Stimulated activated naive CD4-positive, alpha-beta T cell (primary cell): ENCODE measurements around the gene ATP12A.

Experiments
- DNase-seq, 6 experiments: peaks; one replicate each; lab custom pipeline; 2025; lab: John Stamatoyannopoulos, UW

ATP12A gene

GRCh38 chr13:24688111-24688510, 7.9 kb downstream of the ATP12A start:
- DNase-seq: no peak

GRCh38 chr13:24688950-24689349, 8.7 kb downstream of the ATP12A start:
- DNase-seq: no peak

GRCh38 chr13:24691381-24691780, 11.2 kb downstream of the ATP12A start:
- DNase-seq: no peak

GRCh38 chr13:24692561-24692960, 12.4 kb downstream of the ATP12A start:
- no peak for DNase-seq

- DNase-seq: peak in 3 of 6 experiments; percentile 6 to 21 (median 21)
Observed at GRCh38 chr13:24693862-24694471, 13.8 kb downstream of the ATP12A start.

- DNase-seq: no peak
Observed at GRCh38 chr13:24694907-24695306, 14.7 kb downstream of the ATP12A start.

GRCh38 chr13:24698686-24699085, 18.5 kb downstream of the ATP12A start:
- no peak for DNase-seq

GRCh38 chr13:24699541-24699940, 19.3 kb downstream of the ATP12A start:
- no peak for DNase-seq

- no peak for DNase-seq
Observed at GRCh38 chr13:24700539-24700938, 20.3 kb downstream of the ATP12A start.

- no peak for DNase-seq
Observed at GRCh38 chr13:24706886-24707585, 26.8 kb downstream of the ATP12A start.

- DNase-seq: peak; percentile 9 to 77 (median 57)
Observed at GRCh38 chr13:24709186-24709913, 29.1 kb downstream of the ATP12A start.

GRCh38 chr13:24713022-24713421, 32.8 kb downstream of the ATP12A start:
- DNase-seq: no peak

GRCh38 chr13:24716011-24716410, 35.8 kb downstream of the ATP12A start:
- DNase-seq: no peak

- no peak for DNase-seq
Observed at GRCh38 chr13:24716446-24716845, 36.2 kb downstream of the ATP12A start.

- no peak for DNase-seq
Observed at GRCh38 chr13:24717217-24717616, 37.0 kb downstream of the ATP12A start.

- DNase-seq: no peak
Observed at GRCh38 chr13:24718192-24718965, 38.2 kb downstream of the ATP12A start.

GRCh38 chr13:24719139-24719538, 38.9 kb downstream of the ATP12A start:
- no peak for DNase-seq

GRCh38 chr13:24723206-24723605, 43.0 kb downstream of the ATP12A start:
- no peak for DNase-seq

- DNase-seq: no peak
Observed at GRCh38 chr13:24724714-24725113, 44.5 kb downstream of the ATP12A start.

GRCh38 chr13:24725379-24725778, 45.2 kb downstream of the ATP12A start:
- DNase-seq: no peak

GRCh38 chr13:24727731-24728601, 47.8 kb downstream of the ATP12A start:
- peak; percentile 25 to 80 (median 62) for DNase-seq
